GM13976 (cell line): ENCODE measurements around the gene GGT7.

ENCODE experiments used
- DNase-seq: peaks from one replicate; pipeline ENCODE4 v3.0.0; 2012; ENCODE audit warnings: low spot score
- in situ Hi-C: fragments of 300-500 bp; cut with MboI; formaldehyde crosslinking; loops from one replicate; pipeline ENCODE4 v1.12.0; 2022; ENCODE audit warnings: low sequenced_read_pairs, mixed read lengths, inconsistent platforms; ENCODE audit not compliant: unreplicated experiment
- TF ChIP-seq, protein P1 (sequence below): IDR thresholded peaks from 2 replicates; pipeline ENCODE4 v1.5.1; 2012; ENCODE audit warnings: borderline replicate concordance, mild to moderate bottlenecking; ENCODE audit not compliant: insufficient read depth; ENCODE audit errors: extremely low read depth, missing control alignments, control extremely low read depth

Gene GGT7

DNA sequence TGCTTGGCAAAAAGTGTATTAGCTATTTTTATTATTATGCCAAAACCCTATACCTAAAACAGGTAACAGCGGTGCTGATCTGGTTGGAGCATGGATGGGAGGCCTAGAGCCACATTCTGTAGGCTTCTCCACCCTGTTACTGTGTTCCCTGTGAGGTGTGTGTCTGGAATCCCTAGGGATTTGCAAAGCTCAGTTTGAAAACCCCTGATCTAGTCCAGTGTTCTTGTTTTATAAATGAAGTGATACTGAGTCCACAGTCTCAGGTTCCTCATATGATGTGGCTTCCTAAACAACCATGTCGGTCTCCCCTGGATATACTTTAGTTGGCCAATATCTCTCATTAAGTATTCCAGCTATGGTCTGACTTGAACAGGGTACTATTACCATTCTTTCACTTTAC lies 20.0 kb upstream of the GGT7 start:
- in situ Hi-C loops, result no loop called here
- TF ChIP-seq, protein P1, sequence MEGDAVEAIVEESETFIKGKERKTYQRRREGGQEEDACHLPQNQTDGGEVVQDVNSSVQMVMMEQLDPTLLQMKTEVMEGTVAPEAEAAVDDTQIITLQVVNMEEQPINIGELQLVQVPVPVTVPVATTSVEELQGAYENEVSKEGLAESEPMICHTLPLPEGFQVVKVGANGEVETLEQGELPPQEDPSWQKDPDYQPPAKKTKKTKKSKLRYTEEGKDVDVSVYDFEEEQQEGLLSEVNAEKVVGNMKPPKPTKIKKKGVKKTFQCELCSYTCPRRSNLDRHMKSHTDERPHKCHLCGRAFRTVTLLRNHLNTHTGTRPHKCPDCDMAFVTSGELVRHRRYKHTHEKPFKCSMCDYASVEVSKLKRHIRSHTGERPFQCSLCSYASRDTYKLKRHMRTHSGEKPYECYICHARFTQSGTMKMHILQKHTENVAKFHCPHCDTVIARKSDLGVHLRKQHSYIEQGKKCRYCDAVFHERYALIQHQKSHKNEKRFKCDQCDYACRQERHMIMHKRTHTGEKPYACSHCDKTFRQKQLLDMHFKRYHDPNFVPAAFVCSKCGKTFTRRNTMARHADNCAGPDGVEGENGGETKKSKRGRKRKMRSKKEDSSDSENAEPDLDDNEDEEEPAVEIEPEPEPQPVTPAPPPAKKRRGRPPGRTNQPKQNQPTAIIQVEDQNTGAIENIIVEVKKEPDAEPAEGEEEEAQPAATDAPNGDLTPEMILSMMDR, result no peak
- no peak for DNase-seq

DNA sequence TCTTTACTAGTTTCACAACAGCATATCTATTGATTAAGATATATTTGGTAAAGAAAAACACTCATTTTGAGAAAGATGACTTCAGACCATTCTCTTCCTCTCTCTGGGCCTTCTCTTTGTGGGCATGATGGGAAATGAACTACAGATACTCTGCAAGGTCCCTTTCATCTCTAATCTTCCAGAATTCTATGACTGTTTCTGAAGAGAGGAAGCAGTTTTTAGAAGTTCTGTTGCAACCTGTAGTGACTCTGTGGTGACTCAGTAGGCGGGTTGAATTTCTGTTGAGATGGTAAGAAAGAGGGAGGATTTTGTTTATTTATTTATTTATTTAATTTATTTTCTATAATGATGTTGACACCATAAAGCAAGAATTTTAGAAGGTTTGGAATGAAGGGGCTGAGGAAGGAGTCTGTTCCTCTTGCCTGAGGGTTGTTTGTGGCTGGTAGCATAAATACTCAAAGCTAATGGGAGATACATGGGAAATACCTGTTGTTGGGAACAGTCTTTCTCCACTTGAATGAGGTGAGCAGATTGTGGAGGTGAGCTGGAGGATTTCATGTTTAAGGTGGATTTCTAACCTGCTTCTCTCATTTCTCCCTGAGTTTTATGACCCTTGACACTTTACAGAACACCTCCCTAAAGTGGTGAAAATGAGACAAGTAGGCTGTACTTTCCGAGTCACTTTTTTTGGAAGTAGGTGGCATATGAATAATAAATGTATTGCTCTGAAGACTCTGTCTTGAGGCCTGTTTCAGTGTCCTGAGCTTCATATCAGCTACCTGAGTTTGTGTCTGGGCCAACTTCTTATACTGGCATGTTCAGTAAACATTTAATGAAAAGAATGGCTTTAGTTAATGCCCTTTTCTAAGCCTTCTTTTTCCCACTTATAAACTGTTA lies 18.8 kb upstream of the GGT7 start:
- in situ Hi-C loops, result no loop called here
- no peak for DNase-seq
- TF ChIP-seq, protein P1, result no peak

DNA sequence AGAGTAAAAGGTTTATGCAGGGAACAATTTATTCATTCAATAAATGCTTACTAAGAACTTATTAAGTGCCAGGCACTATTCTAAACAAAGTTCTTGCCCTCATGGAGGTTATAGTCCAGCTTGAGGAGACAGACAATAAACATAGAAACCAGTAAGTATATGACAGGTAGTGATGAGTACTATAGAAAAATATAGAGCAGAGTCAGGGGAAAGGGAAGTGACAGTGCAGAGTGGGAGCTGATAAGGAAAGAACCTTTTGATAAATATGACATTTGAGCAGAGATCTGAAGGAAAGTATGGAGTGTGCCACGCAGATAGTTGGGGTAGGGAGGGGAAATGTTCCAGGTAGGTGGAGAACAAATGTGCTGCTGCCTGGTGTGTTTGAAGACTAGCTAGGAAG lies 15.8 kb upstream of the GGT7 start:
- in situ Hi-C loops, result no loop called here
- TF ChIP-seq, protein P1, result no peak
- DNase-seq, result no peak

DNA sequence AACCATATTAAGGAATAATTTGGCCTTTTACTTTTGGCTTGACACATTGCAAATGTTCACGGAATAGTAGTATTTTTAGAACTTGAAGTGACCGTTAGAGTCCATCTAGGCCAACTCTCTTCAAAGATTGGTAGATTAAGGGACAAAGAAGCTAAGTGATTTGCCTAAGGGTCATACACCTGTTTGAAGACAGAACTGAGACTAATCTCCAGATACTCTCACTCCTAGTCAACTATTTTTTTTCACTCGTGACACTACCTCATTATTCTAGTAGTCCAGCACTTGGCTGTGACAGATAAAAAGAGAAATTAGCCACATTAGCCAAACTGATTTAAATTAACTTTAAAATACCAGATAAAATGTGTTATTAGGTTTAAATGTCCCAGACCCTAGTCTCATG lies 14.4 kb upstream of the GGT7 start:
- TF ChIP-seq, protein P1, result no peak
- DNase-seq, result no peak
- in situ Hi-C loops, result no loop called here

DNA sequence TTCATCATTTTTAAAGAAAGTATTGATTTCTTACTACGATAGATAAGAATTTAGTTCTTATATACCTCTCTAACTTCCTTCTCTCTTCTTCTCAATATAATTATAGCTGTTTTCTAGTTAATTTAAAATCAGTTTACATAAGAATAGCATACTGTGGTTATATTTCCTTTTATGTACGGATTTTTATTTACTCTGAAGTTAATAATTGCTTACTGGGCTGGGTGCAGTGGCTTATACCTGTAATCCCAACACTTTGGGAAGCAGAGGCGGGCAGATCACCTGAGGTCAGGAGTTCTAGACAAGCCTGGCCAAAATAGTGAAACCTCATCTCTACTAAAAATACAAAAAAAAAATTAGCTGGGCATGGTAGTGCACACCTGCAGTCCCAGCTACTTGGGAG lies 13.5 kb upstream of the GGT7 start:
- TF ChIP-seq, protein P1, result no peak
- DNase-seq, result no peak
- in situ Hi-C loops, result no loop called here

DNA sequence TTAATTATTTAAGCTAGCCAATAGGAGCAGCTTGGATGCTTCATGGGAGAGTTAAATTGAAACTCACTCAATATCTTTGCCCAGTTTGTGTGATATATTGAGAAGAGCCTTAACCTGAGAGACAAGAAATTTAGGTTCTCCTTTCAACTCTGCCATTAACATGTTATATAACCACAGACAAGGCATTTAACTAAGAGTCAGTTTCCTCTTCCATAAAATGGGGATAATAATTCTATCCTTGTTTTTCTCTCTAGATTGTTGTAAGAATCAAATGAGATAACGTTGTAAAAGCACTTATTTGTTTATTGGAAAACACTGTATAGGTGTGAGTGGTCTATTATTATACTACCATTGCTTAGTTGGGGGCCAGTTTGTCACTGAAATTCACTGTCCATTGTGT lies 11.6 kb upstream of the GGT7 start:
- DNase-seq, result no peak
- TF ChIP-seq, protein P1, result no peak
- in situ Hi-C loops, result no loop called here

DNA sequence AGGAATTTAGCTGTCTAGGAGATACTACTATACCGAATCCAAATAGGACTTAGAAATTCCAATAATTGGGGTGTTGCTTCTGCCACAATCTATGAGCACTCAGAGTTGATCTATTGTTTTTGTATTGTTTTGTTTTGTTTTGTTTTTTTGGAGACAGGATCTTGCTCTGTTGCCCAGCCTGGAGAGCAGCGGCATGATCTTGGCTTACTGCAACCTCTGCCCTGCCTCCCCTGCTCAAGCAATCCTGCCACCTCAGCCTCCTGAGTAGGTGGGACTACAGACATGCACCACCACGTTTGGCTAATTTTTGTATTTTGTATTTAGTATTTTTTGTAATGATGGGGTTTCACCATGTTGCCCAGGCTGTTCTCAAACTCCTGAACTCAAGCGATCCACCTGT lies 11.2 kb upstream of the GGT7 start:
- no peak for DNase-seq
- in situ Hi-C loops, result no loop called here
- TF ChIP-seq, protein P1, result no peak
